ENCODE measurements around the gene UGGT2. TPM values are rescaled to one million over a fixed set of nuclear protein-coding genes. Genes with fewer than 3 reads are reported as not detected.
"Not testable (repeated sequence)": the region's sequence is repeated elsewhere in the genome, so short reads cannot be mapped to it uniquely, and the experiment has no call there.

Gene UGGT2
- total RNA-seq, 3 donors from 2014 or later (not counting 1 experiment from before 2014, with no cell fraction given) = 0.63 to 1.4 (median 1.3) TPM

- Mint-ChIP-seq H3K27ac (no peak overlapping the region), H3K4me3 (no peak overlapping the region), H3K4me1 (no peaks in the 10 kb centered on the region), H3K36me3 (no peaks in the 10 kb centered on the region), H3K27me3 (ENCODE audit: low read depth in 2 of 2) (no peaks in the 10 kb centered on the region), H3K9me3 (peaks cover 4 to 5% of the 10 kb centered on the region in 2 donors)
- intact Hi-C loops (cut with micrococcal nuclease) = no loop called here
- DNase-seq (no peak), ATAC-seq (no peak)
- Histone ChIP-seq H3K4me3 (ENCODE audit: low read length) (no peak overlapping the region), H3K27ac (ENCODE audit: low read length) (no peak overlapping the region), H3K4me1 (ENCODE audit: control insufficient read depth, insufficient read depth, low read length) (no peaks in the 10 kb centered on the region), H3K27me3 (ENCODE audit: control insufficient read depth, insufficient read depth, low read length) (no peaks in the 10 kb centered on the region), H3K36me3 (ENCODE audit: control insufficient read depth, insufficient read depth, low read length) (no peaks in the 10 kb centered on the region), H3K9me3 (ENCODE audit: control insufficient read depth, insufficient read depth, low read length) (no peaks in the 10 kb centered on the region)
- TF ChIP-seq CTCF (IDR thresholded peaks at IDR 0.05) = no peak
Measured at GRCh38 chr13:96000069-96000468, 53.1 kb downstream of the UGGT2 start.

- 90% methylated on average over 5 of the region's 5 CpGs for WGBS (ENCODE audit: insufficient coverage)
Measured at GRCh38 chr13:95987841-95988240, 65.4 kb downstream of the UGGT2 start.

GRCh38 chr13:95982144-95982543 is 71.1 kb downstream of the UGGT2 start:
- H3K36me3 Mint-ChIP-seq = no peaks in the 10 kb centered on the region
- Histone ChIP-seq H3K36me3 (ENCODE audit: control insufficient read depth, insufficient read depth, low read length) (no peaks in the 10 kb centered on the region), H3K4me1 (ENCODE audit: control insufficient read depth, insufficient read depth, low read length) (no peaks in the 10 kb centered on the region), H3K4me3 (ENCODE audit: low read length) (no peak overlapping the region), H3K27ac (ENCODE audit: low read length) (no peak overlapping the region), H3K27me3 (ENCODE audit: control insufficient read depth, insufficient read depth, low read length) (no peaks in the 10 kb centered on the region), H3K9me3 (ENCODE audit: control insufficient read depth, insufficient read depth, low read length) (no peaks in the 10 kb centered on the region)
- peaks cover 0 to 2% of the 10 kb centered on the region in 2 donors for H3K9me3 Mint-ChIP-seq
- no peak for TF ChIP-seq CTCF (IDR thresholded peaks at IDR 0.05)
- no peak overlapping the region for H3K27ac Mint-ChIP-seq
- ATAC-seq = no peak
- intact Hi-C loops (cut with micrococcal nuclease) = no loop called here
- no peaks in the 10 kb centered on the region for H3K4me1 Mint-ChIP-seq
- no peak overlapping the region for H3K4me3 Mint-ChIP-seq
- WGBS (ENCODE audit: insufficient coverage) = 93% methylated on average over 4 of the region's 4 CpGs
- no peak for DNase-seq
- H3K27me3 Mint-ChIP-seq (ENCODE audit: low read depth in 2 of 2) = no peaks in the 10 kb centered on the region

More at GRCh38 chr13:95987841-95988240, 65.4 kb downstream of the UGGT2 start:
- Histone ChIP-seq H3K27ac (ENCODE audit: low read length) (no peak overlapping the region), H3K4me3 (ENCODE audit: low read length) (no peak overlapping the region), H3K36me3 (ENCODE audit: control insufficient read depth, insufficient read depth, low read length) (no peaks in the 10 kb centered on the region), H3K4me1 (ENCODE audit: control insufficient read depth, insufficient read depth, low read length) (no peaks in the 10 kb centered on the region), H3K27me3 (ENCODE audit: control insufficient read depth, insufficient read depth, low read length) (no peaks in the 10 kb centered on the region), H3K9me3 (ENCODE audit: control insufficient read depth, insufficient read depth, low read length) (no peaks in the 10 kb centered on the region)
- no peak for TF ChIP-seq CTCF (IDR thresholded peaks at IDR 0.05)
- H3K27ac Mint-ChIP-seq = no peak overlapping the region
- H3K27me3 Mint-ChIP-seq (ENCODE audit: low read depth in 2 of 2) = no peaks in the 10 kb centered on the region
- H3K36me3 Mint-ChIP-seq = no peaks in the 10 kb centered on the region
- no peak overlapping the region for H3K4me3 Mint-ChIP-seq
- no peaks in the 10 kb centered on the region for H3K4me1 Mint-ChIP-seq
- H3K9me3 Mint-ChIP-seq = no peaks in the 10 kb centered on the region
- intact Hi-C loops (cut with micrococcal nuclease) = no loop called here
- ATAC-seq (no peak), DNase-seq (no peak)

- H3K4me3 ChIP-seq (ENCODE audit: low read length); H3K36me3 ChIP-seq (ENCODE audit: control insufficient read depth, insufficient read depth, low read length); H3K27me3 Mint-ChIP-seq (ENCODE audit: low read depth in 2 of 2); H3K27me3 ChIP-seq (ENCODE audit: control insufficient read depth, insufficient read depth, low read length); intact Hi-C loops (cut with micrococcal nuclease); H3K4me3 Mint-ChIP-seq; H3K27ac ChIP-seq (ENCODE audit: low read length); H3K4me1 ChIP-seq (ENCODE audit: control insufficient read depth, insufficient read depth, low read length); H3K27ac Mint-ChIP-seq; H3K9me3 Mint-ChIP-seq; H3K9me3 ChIP-seq (ENCODE audit: control insufficient read depth, insufficient read depth, low read length); H3K36me3 Mint-ChIP-seq; ATAC-seq; DNase-seq; H3K4me1 Mint-ChIP-seq: not testable (repeated sequence)
- 95% methylated on average over 6 of the region's 6 CpGs for WGBS (ENCODE audit: insufficient coverage)
Measured at GRCh38 chr13:95972651-95973050, 80.5 kb downstream of the UGGT2 start.
